B cell (primary cell): ENCODE data around the gene DDX52. TPM values are rescaled to one million over a fixed set of nuclear protein-coding genes. Genes with fewer than 3 reads are reported as not detected.

Source experiments
- ATAC-seq: fragments of 200-7000 bp; cut with Tn5 transposase; one replicate; pipeline ENCODE4 v1.10.0; 2021; ENCODE audit warnings: low read depth, mild to moderate bottlenecking, moderate number of reproducible peaks, moderate library complexity
- CTCF ChIA-PET: fragments of 350-600 bp; sonication (Branson Sonifier 250); formaldehyde crosslinking; loops from one replicate; lab custom pipeline; 2021; ENCODE audit warnings: antibody characterized with exemption, inconsistent platforms; lab: Charles Lee
- POLR2A ChIA-PET: fragments of 350-600 bp; sonication (Branson Sonifier 250); formaldehyde crosslinking; loops from one replicate; lab custom pipeline; 2021; ENCODE audit warnings: antibody characterized with exemption; lab: Charles Lee
- DNase-seq: peaks from one replicate; pipeline ENCODE4 v3.0.0; 2013
- H2AFZ ChIP-seq: 2 replicates; pipeline ENCODE4 v1.6.1; 2012; ENCODE audit warnings: mild to moderate bottlenecking, low read depth, low read length; ENCODE audit not compliant: insufficient read depth, poor library complexity, severe bottlenecking
- H3K27ac ChIP-seq, 2 donors: 1 replicate in 1 of 2; 2 replicates in 1 of 2; pipeline ENCODE4 v1.5.1; 2012 to 2013; ENCODE audit warnings: low read length in 2 of 2, mild to moderate bottlenecking in 2 of 2, moderate library complexity in 1 of 2
- H3K27me3 ChIP-seq, 4 experiments: fragments of 200-600 bp in 1 of 4; sonication (generic) in 1 of 4; replicated peaks in 1 of 4; 1 replicate in 2 of 4; 2 replicates in 2 of 4; pipeline versions ENCODE4 v1.6.1 to v1.7.0; 2013 to 2016; ENCODE audit warnings: low read length in 3 of 4, mild to moderate bottlenecking in 2 of 4, mixed read lengths in 1 of 4, moderate library complexity in 1 of 4; ENCODE audit not compliant: insufficient read depth in 4 of 4, control insufficient read depth in 3 of 4; ENCODE audit errors: control extremely low read depth in 1 of 4
- H3K36me3 ChIP-seq, 2 experiments: replicated peaks in 1 of 2; 1 replicate in 1 of 2; 2 replicates in 1 of 2; pipeline versions ENCODE4 v1.6.1 to v1.7.1; 2013; ENCODE audit warnings: low read length in 1 of 2; ENCODE audit not compliant: insufficient read depth in 2 of 2, control insufficient read depth in 1 of 2; ENCODE audit errors: control extremely low read depth in 1 of 2, extremely low read depth in 1 of 2
- H3K4me1 ChIP-seq, 2 donors: fragments of 200-600 bp in 1 of 2; sonication (generic) in 1 of 2; 1 replicate in 1 of 2; 2 replicates in 1 of 2; pipeline versions ENCODE4 v1.5.1 to v1.6.1; 2013 to 2017; ENCODE audit warnings: low read length in 2 of 2; ENCODE audit not compliant: control insufficient read depth in 2 of 2, insufficient read depth in 2 of 2
- H3K4me2 ChIP-seq: replicated peaks from 2 replicates; pipeline ENCODE3; 2012; ENCODE audit warnings: mild to moderate bottlenecking, low read depth, low read length; ENCODE audit not compliant: poor library complexity, severe bottlenecking
- H3K4me3 ChIP-seq, 5 experiments: fragments of 200-600 bp in 1 of 5; sonication (generic) in 1 of 5; 1 replicate in 3 of 5; 2 replicates in 2 of 5; pipeline versions ENCODE4 v1.5.1 to v1.7.0; 2011 to 2016; ENCODE audit warnings: low read length in 4 of 5, mild to moderate bottlenecking in 4 of 5, low read depth in 2 of 5, control low read depth in 1 of 5, moderate library complexity in 1 of 5; ENCODE audit not compliant: insufficient read depth in 1 of 5; ENCODE audit errors: control extremely low read depth in 1 of 5, extremely low read depth in 1 of 5
- H3K79me2 ChIP-seq: fragments of 200-600 bp; sonication (generic); one replicate; pipeline ENCODE4 v1.6.0; 2016; ENCODE audit warnings: low read length; ENCODE audit not compliant: control insufficient read depth, insufficient read depth
- H3K9ac ChIP-seq: fragments of 200-600 bp; sonication (generic); 2 replicates; pipeline ENCODE4 v1.6.1; 2017; ENCODE audit warnings: mild to moderate bottlenecking, low read length, moderate library complexity
- H3K9me3 ChIP-seq, 3 donors: one replicate each; pipeline versions ENCODE4 v1.6.1 to v1.7.1; 2013; ENCODE audit warnings: low read length in 2 of 3; ENCODE audit not compliant: control insufficient read depth in 2 of 3, insufficient read depth in 1 of 3; ENCODE audit errors: control extremely low read depth in 1 of 3
- H4K20me1 ChIP-seq: 2 replicates; pipeline ENCODE4 v1.6.0; 2012; ENCODE audit warnings: mild to moderate bottlenecking, low read length; ENCODE audit not compliant: insufficient read depth, control insufficient read depth, poor library complexity, severe bottlenecking
- H3K27ac Mint-ChIP-seq: one replicate; pipeline ENCODE4 v1.8.0; 2021; ENCODE audit warnings: mixed read lengths
- H3K27me3 Mint-ChIP-seq: one replicate; pipeline ENCODE4 v1.8.0; 2021; ENCODE audit warnings: mixed read lengths
- H3K4me1 Mint-ChIP-seq: one replicate; pipeline ENCODE4 v1.8.0; 2021; ENCODE audit warnings: mixed read lengths
- H3K4me3 Mint-ChIP-seq: one replicate; pipeline ENCODE4 v1.8.0; 2021; ENCODE audit warnings: mixed read lengths
- H3K9me3 Mint-ChIP-seq: one replicate; pipeline ENCODE4 v1.8.0; 2022; ENCODE audit warnings: mixed read lengths; ENCODE audit not compliant: insufficient read depth
- EZH2 ChIP-seq: IDR thresholded peaks from 2 replicates; pipeline ENCODE4 v1.6.1; 2012; ENCODE audit warnings: borderline replicate concordance, low read depth, mild to moderate bottlenecking, moderate library complexity, low read length; ENCODE audit not compliant: insufficient read depth, poor library complexity, severe bottlenecking
- WGBS: methylation state at CpG from one replicate; pipeline ENCODE4 v1.1.5; 2013; ENCODE audit warnings: missing lambda C conversion rate; ENCODE audit not compliant: insufficient coverage; 5-methylcytosine and 5-hydroxymethylcytosine counted together
- intact Hi-C: fragments of 100-400 bp; cut with micrococcal nuclease; formaldehyde crosslinking; loops from one replicate; pipeline ENCODE4 v1.10.0; 2022
- polyA plus RNA-seq: library from polyadenylated mRNA; depleted of rRNA; stranded (reverse); fragments of >200 nt; gene quantifications from 2 replicates; pipeline ENCODE4 v1.2.3, GENCODE V29; 2012
- total RNA-seq, 2 donors: library from RNA; stranded (reverse); fragments of 120-200 nt in 1 of 2; gene quantifications; 1 replicate in 1 of 2; 2 replicates in 1 of 2; pipeline versions ENCODE4 v1.2.3 to v1.2.4, GENCODE V29; 2013 to 2022
- TF ChIP-seq, protein P1 (sequence below): fragments of 200-600 bp; IDR thresholded peaks from one replicate; pipeline ENCODE4 v1.8.0; 2022; ENCODE audit warnings: antibody characterized with exemption, mild to moderate bottlenecking

Gene DDX52
- total and polyA plus RNA-seq, 2 donors (not counting 1 experiment from before 2014, with no cell fraction given) = 5.7 to 38.2 TPM

DNA sequence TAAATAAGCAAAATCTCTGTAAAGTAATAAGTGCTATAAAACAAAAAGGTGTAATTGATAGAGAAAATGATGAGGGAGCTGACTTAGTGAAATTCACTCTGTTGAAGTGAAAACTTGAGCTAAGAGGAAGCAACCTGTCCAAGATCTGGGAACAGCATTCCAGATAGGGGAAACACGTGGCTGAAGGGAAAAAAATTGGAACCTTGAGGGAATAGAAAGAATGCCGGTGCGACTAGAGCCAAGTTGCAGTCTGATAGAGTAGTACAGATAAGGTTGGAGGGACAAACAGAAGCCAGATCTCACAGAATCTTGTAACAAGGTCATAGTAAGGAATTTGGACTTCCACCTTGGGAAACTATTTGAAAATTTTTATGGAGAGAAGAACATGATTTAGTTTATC is 623 bp upstream of the DDX52 start:
- DNase-seq = no peak
- intact Hi-C loops = loop anchor here (1.0 kb wide), 3 partner anchors 35 to 200 kb away; partner anchors contain the start of gene SYNRG
- Mint-ChIP-seq H3K4me1 (peaks cover 29% of the 10 kb centered on the region), H3K27me3 (peaks cover 35% of the 10 kb centered on the region), H3K9me3 (no peaks in the 10 kb centered on the region), H3K27ac (peak overlapping the region; percentile 33), H3K4me3 (peak overlapping the region; percentile 94)
- POLR2A ChIA-PET = interaction anchor here (0.7 kb wide), 1 partner anchor 35 kb away, joined by 3 read pairs; no protein-coding TSS in a partner anchor
- WGBS = no CpG with 5 or more reads among the region's 3 CpGs
- peak overlapping the region; percentile 74 for H3K9ac ChIP-seq
- peaks cover 49% of the 10 kb centered on the region for H3K79me2 ChIP-seq
- H3K9me3 ChIP-seq = no peaks in the 10 kb centered on the region
- peaks cover 4 to 9% of the 10 kb centered on the region in 2 experiments for H3K36me3 ChIP-seq
- peaks cover 16 to 17% of the 10 kb centered on the region in 2 donors for H3K4me1 ChIP-seq
- TF ChIP-seq EZH2 = no peak
- TF ChIP-seq, protein P1, sequence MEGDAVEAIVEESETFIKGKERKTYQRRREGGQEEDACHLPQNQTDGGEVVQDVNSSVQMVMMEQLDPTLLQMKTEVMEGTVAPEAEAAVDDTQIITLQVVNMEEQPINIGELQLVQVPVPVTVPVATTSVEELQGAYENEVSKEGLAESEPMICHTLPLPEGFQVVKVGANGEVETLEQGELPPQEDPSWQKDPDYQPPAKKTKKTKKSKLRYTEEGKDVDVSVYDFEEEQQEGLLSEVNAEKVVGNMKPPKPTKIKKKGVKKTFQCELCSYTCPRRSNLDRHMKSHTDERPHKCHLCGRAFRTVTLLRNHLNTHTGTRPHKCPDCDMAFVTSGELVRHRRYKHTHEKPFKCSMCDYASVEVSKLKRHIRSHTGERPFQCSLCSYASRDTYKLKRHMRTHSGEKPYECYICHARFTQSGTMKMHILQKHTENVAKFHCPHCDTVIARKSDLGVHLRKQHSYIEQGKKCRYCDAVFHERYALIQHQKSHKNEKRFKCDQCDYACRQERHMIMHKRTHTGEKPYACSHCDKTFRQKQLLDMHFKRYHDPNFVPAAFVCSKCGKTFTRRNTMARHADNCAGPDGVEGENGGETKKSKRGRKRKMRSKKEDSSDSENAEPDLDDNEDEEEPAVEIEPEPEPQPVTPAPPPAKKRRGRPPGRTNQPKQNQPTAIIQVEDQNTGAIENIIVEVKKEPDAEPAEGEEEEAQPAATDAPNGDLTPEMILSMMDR = no peak
- peak overlapping the region; percentile 82 for H3K4me2 ChIP-seq
- H3K27ac ChIP-seq = peak overlapping the region in 1 of 2 donors; percentile 77
- H3K27me3 ChIP-seq = peaks cover 0 to 31% (median 20%) of the 10 kb centered on the region in 4 experiments
- CTCF ChIA-PET = interaction anchor here (0.6 to 2.1 kb wide), 3 partner anchors 148 to 323 kb away, joined by 3 to 8 read pairs (median 3); no protein-coding TSS in a partner anchor
- peaks cover 7% of the 10 kb centered on the region for H4K20me1 ChIP-seq
- H2AFZ ChIP-seq = peak overlapping the region; percentile 81
- ATAC-seq = no peak
- peak overlapping the region in 4 of 5 experiments; percentile 62 to 97 (median 89) for H3K4me3 ChIP-seq

DNA sequence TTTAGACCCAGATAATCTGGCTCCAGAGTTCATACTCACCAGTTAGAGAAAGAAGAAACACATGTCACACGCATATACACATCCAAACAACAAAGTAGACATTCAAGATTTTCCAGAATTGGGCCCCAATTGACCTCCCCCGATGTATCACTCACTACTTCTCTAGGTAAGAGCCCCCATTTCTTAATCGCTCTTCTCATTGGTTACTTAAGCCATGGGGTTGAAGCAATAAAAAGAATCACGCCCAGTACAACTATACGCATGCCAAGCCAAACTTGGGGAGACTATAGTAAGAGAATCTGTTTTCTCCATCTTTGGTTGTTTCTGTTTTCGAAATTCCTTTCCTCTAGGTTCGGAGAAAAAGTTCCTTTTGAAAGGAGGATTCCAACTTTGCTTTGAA is 565 bp downstream of the DDX52 start:
- peaks cover 24% of the 10 kb centered on the region for H3K27me3 Mint-ChIP-seq
- no peaks in the 10 kb centered on the region for H3K9me3 Mint-ChIP-seq
- POLR2A ChIA-PET = no interaction called here
- TF ChIP-seq, protein P1 = no peak
- TF ChIP-seq EZH2 = no peak
- whole genome bisulfite sequencing = 0% methylated on average over 2 of the region's 7 CpGs
- H3K27ac ChIP-seq = peak overlapping the region; percentile 64 to 77
- no peak for ATAC-seq
- CTCF ChIA-PET = interaction anchor here (1.2 to 2.1 kb wide), 2 partner anchors 33 to 149 kb away, joined by 5 to 8 read pairs; no protein-coding TSS in a partner anchor
- H3K27ac Mint-ChIP-seq = peak overlapping the region; percentile 91
- intact Hi-C loops = loop anchor here (1.0 kb wide), 3 partner anchors 33 to 202 kb away; partner anchors contain the start of gene SYNRG
- peak overlapping the region; percentile 81 for H2AFZ ChIP-seq
- H4K20me1 ChIP-seq = peaks cover 14% of the 10 kb centered on the region
- H3K27me3 ChIP-seq = peaks cover 0 to 24% (median 17%) of the 10 kb centered on the region in 4 experiments
- H3K4me3 Mint-ChIP-seq = peak overlapping the region; percentile 94
- no peaks in the 10 kb centered on the region for H3K9me3 ChIP-seq
- H3K4me1 ChIP-seq = peaks cover 16 to 17% of the 10 kb centered on the region in 2 donors
- H3K4me3 ChIP-seq = peak overlapping the region; percentile 62 to 97 (median 85)
- H3K4me1 Mint-ChIP-seq = peaks cover 29% of the 10 kb centered on the region
- H3K4me2 ChIP-seq = peak overlapping the region; percentile 82
- H3K9ac ChIP-seq = peak overlapping the region; percentile 74
- H3K79me2 ChIP-seq = peaks cover 59% of the 10 kb centered on the region
- DNase-seq = no peak
- H3K36me3 ChIP-seq = peaks cover 4 to 15% of the 10 kb centered on the region in 2 experiments
